Upper lobe of left lung (tissue), 4 donors: ENCODE measurements around the gene TNC.

Experiments used
- CTCF ChIP-seq, 6 experiments: fragments of 450-650 bp in 4 of 6; fragments of 200-600 bp in 2 of 6; sonication (generic) in 2 of 6; IDR thresholded peaks; one replicate each; pipeline ENCODE4 v1.5.1; 2016 to 2019; ENCODE audit warnings: antibody characterized with exemption in 6 of 6
- EP300 ChIP-seq, 4 donors: sonication (generic); formaldehyde crosslinking; IDR thresholded peaks; one replicate each; pipeline ENCODE4 v1.5.1; 2017; ENCODE audit warnings: antibody characterized with exemption in 4 of 4, control low read depth in 2 of 4
- POLR2A ChIP-seq, 4 donors: fragments of 450-650 bp; IDR thresholded peaks; one replicate each; pipeline ENCODE4 v1.5.1; 2016 to 2017; ENCODE audit warnings: antibody characterized with exemption in 4 of 4, mild to moderate bottlenecking in 2 of 4
- POLR2AphosphoS5 ChIP-seq, 2 donors: sonication (generic); formaldehyde crosslinking; IDR thresholded peaks; one replicate each; pipeline ENCODE4 v1.5.1; 2017; ENCODE audit warnings: antibody characterized with exemption in 2 of 2

GRCh38 chr9:115036691-115037090, 81.3 kb downstream of the TNC start:
- TF ChIP-seq POLR2AphosphoS5 (IDR thresholded peaks at IDR 0.05) (no peak), CTCF (IDR thresholded peaks at IDR 0.05) (no peak), POLR2A (IDR thresholded peaks at IDR 0.05) (no peak), EP300 (IDR thresholded peaks at IDR 0.05) (no peak)
